WTC11 (cell line): ENCODE results near the gene ACSBG1. TPM values are rescaled to one million over a fixed set of nuclear protein-coding genes. Genes with fewer than 3 reads are reported as not detected.

ENCODE experiments used
- ATAC-seq: fragments of 200-7000 bp; cut with Tn5 transposase; 2 replicates; pipeline ENCODE4 v1.10.0; 2021; ENCODE audit warnings: mild to moderate bottlenecking, moderate library complexity
- CTCF ChIA-PET: fragments of 300-600 bp; sonication (Branson Sonifier 250); formaldehyde crosslinking; loops from one replicate; lab custom pipeline; 2021; ENCODE audit warnings: antibody characterized with exemption; lab: Charles Lee
- POLR2A ChIA-PET: fragments of 350-600 bp; sonication (Branson Sonifier 250); formaldehyde crosslinking; loops from one replicate; lab custom pipeline; 2021; ENCODE audit warnings: antibody characterized with exemption; lab: Charles Lee
- DNase-seq: peaks from one replicate; pipeline ENCODE4 v3.0.0; 2021; ENCODE audit warnings: low spot score
- H3K27ac Mint-ChIP-seq: 2 replicates; pipeline ENCODE4 v1.8.0; 2021; ENCODE audit warnings: mixed read lengths
- H3K27me3 Mint-ChIP-seq: 2 replicates; pipeline ENCODE4 v1.8.0; 2021; ENCODE audit warnings: low read depth, mild to moderate bottlenecking, moderate library complexity, mixed read lengths
- H3K36me3 Mint-ChIP-seq: 2 replicates; pipeline ENCODE4 v1.8.0; 2021; ENCODE audit warnings: mixed read lengths
- H3K4me1 Mint-ChIP-seq: 2 replicates; pipeline ENCODE4 v1.8.0; 2022; ENCODE audit warnings: mixed read lengths
- H3K4me3 Mint-ChIP-seq: 2 replicates; pipeline ENCODE4 v1.8.0; 2021; ENCODE audit warnings: mild to moderate bottlenecking, moderate library complexity, mixed read lengths
- H3K9me3 Mint-ChIP-seq: 2 replicates; pipeline ENCODE4 v1.8.0; 2021; ENCODE audit warnings: mixed read lengths
- ATF1 ChIP-seq: sonication (generic); formaldehyde crosslinking; IDR thresholded peaks from 2 replicates; pipeline ENCODE4 v1.8.1; 2023; ENCODE audit warnings: mild to moderate bottlenecking, moderate library complexity, missing genetic modification reagents
- CBFB ChIP-seq: sonication (generic); formaldehyde crosslinking; IDR thresholded peaks from 2 replicates; pipeline ENCODE4 v1.8.1; 2022; ENCODE audit warnings: mild to moderate bottlenecking, low read depth, missing genetic modification reagents
- CREB1 ChIP-seq: sonication (generic); formaldehyde crosslinking; IDR thresholded peaks from 2 replicates; pipeline ENCODE4 v1.8.0; 2023; ENCODE audit warnings: mild to moderate bottlenecking, missing genetic modification reagents
- ELF4 ChIP-seq: sonication (generic); formaldehyde crosslinking; IDR thresholded peaks from 2 replicates; pipeline ENCODE4 v1.8.1; 2022; ENCODE audit warnings: low read depth, mild to moderate bottlenecking, moderate library complexity, missing genetic modification reagents
- EMX1 ChIP-seq: fragments of 250-450 bp; sonication (Bioruptor Pico); IDR thresholded peaks from 2 replicates; pipeline ENCODE4 v1.8.0; 2021; ENCODE audit warnings: mild to moderate bottlenecking
- FOXK1 ChIP-seq: sonication (generic); formaldehyde crosslinking; IDR thresholded peaks from 2 replicates; pipeline ENCODE4 v1.8.0; 2022; ENCODE audit warnings: mild to moderate bottlenecking, moderate library complexity, missing genetic modification reagents
- JAZF1 ChIP-seq: fragments of 250-450 bp; sonication (Bioruptor Pico); IDR thresholded peaks from 2 replicates; pipeline ENCODE4 v1.9.0; 2021; ENCODE audit warnings: moderate library complexity, mild to moderate bottlenecking, inconsistent platforms
- JUN ChIP-seq: sonication (generic); formaldehyde crosslinking; IDR thresholded peaks from 2 replicates; pipeline ENCODE4 v1.8.0; 2023; ENCODE audit warnings: mild to moderate bottlenecking, missing genetic modification reagents
- MXD4 ChIP-seq: fragments of 250-450 bp; sonication (Bioruptor Pico); IDR thresholded peaks from 2 replicates; pipeline ENCODE4 v1.8.0; 2021; ENCODE audit warnings: mild to moderate bottlenecking, moderate library complexity, borderline replicate concordance
- NFE2L1 ChIP-seq: sonication (generic); formaldehyde crosslinking; IDR thresholded peaks from 2 replicates; pipeline ENCODE4 v1.8.1; 2023; ENCODE audit warnings: missing genetic modification reagents
- NR2C2 ChIP-seq: sonication (generic); formaldehyde crosslinking; IDR thresholded peaks from 2 replicates; pipeline ENCODE4 v1.8.0; 2022; ENCODE audit warnings: mild to moderate bottlenecking, missing genetic modification reagents
- PREB ChIP-seq: sonication (generic); formaldehyde crosslinking; IDR thresholded peaks from 2 replicates; pipeline ENCODE4 v1.8.1; 2022; ENCODE audit warnings: mild to moderate bottlenecking, missing genetic modification reagents, moderate library complexity, borderline replicate concordance
- PRRX2 ChIP-seq: fragments of 250-450 bp; sonication (Bioruptor Pico); IDR thresholded peaks from 2 replicates; pipeline ENCODE4 v1.8.0; 2021; ENCODE audit warnings: mild to moderate bottlenecking
- TCF7 ChIP-seq: sonication (generic); formaldehyde crosslinking; IDR thresholded peaks from 2 replicates; pipeline ENCODE4 v1.8.0; 2022; ENCODE audit warnings: mild to moderate bottlenecking, low read depth, missing genetic modification reagents, moderate library complexity
- TEAD1 ChIP-seq: sonication (generic); formaldehyde crosslinking; IDR thresholded peaks from 2 replicates; pipeline ENCODE4 v1.8.0; 2022; ENCODE audit warnings: mild to moderate bottlenecking, missing genetic modification reagents
- TEAD4 ChIP-seq: sonication (generic); formaldehyde crosslinking; IDR thresholded peaks from 2 replicates; pipeline ENCODE4 v1.8.0; 2022; ENCODE audit warnings: mild to moderate bottlenecking, missing genetic modification reagents
- TP53 ChIP-seq: sonication (generic); formaldehyde crosslinking; IDR thresholded peaks from 2 replicates; pipeline ENCODE4 v1.8.1; 2023; ENCODE audit warnings: mild to moderate bottlenecking, missing genetic modification reagents
- ZNF121 ChIP-seq: sonication (generic); formaldehyde crosslinking; IDR thresholded peaks from 2 replicates; pipeline ENCODE4 v1.8.0; 2023; ENCODE audit warnings: missing genetic modification reagents
- ZNF219 ChIP-seq: sonication (generic); formaldehyde crosslinking; IDR thresholded peaks from 2 replicates; pipeline ENCODE4 v1.8.0; 2023; ENCODE audit warnings: missing genetic modification reagents, mild to moderate bottlenecking, borderline replicate concordance
- ZNF263 ChIP-seq: sonication (generic); formaldehyde crosslinking; IDR thresholded peaks from 2 replicates; pipeline ENCODE4 v1.8.1; 2022; ENCODE audit warnings: low read depth, mild to moderate bottlenecking, moderate library complexity, missing genetic modification reagents
- ZNF396 ChIP-seq: fragments of 250-450 bp; sonication (Bioruptor Pico); IDR thresholded peaks from 2 replicates; pipeline ENCODE4 v1.8.0; 2021; ENCODE audit warnings: mild to moderate bottlenecking, moderate library complexity, borderline replicate concordance
- ZNF416 ChIP-seq: fragments of 250-450 bp; sonication (Bioruptor Pico); IDR thresholded peaks from 2 replicates; pipeline ENCODE4 v1.9.0; 2021; ENCODE audit warnings: mild to moderate bottlenecking, inconsistent platforms
- ZSCAN18 ChIP-seq: fragments of 250-450 bp; sonication (Bioruptor Pico); IDR thresholded peaks from 2 replicates; pipeline ENCODE4 v2.1.2; 2022; ENCODE audit warnings: mild to moderate bottlenecking, moderate library complexity
- total RNA-seq: library from RNA; stranded (reverse); gene quantifications from 3 replicates; pipeline ENCODE4 v1.2.3, GENCODE V29; 2021
- TF ChIP-seq, protein P1 (sequence below): sonication (generic); formaldehyde crosslinking; IDR thresholded peaks from 2 replicates; pipeline ENCODE4 v1.8.0; 2022; ENCODE audit warnings: mild to moderate bottlenecking, missing genetic modification reagents
- TF ChIP-seq, protein P2 (sequence below): sonication (generic); formaldehyde crosslinking; IDR thresholded peaks from 2 replicates; pipeline ENCODE4 v1.8.1; 2022; ENCODE audit warnings: low read depth, mild to moderate bottlenecking, moderate library complexity, missing genetic modification reagents, borderline replicate concordance
- TF ChIP-seq, protein P3 (sequence below): sonication (generic); formaldehyde crosslinking; conservative IDR thresholded peaks from 2 replicates; pipeline ENCODE4 v1.8.1; 2022; ENCODE audit warnings: mild to moderate bottlenecking, missing genetic modification reagents
- TF ChIP-seq, protein P4 (sequence below): sonication (generic); formaldehyde crosslinking; IDR thresholded peaks from 2 replicates; pipeline ENCODE4 v1.8.0; 2022; ENCODE audit warnings: mild to moderate bottlenecking, missing genetic modification reagents
- TF ChIP-seq, protein P5 (sequence below): fragments of 250-450 bp; sonication (Bioruptor Pico); IDR thresholded peaks from 2 replicates; pipeline ENCODE4 v1.9.0; 2021; ENCODE audit warnings: moderate library complexity, mild to moderate bottlenecking, inconsistent platforms, borderline replicate concordance

The ACSBG1 gene
- total RNA-seq, 1 experiment from 2014 or later: 5.8 TPM

DNA sequence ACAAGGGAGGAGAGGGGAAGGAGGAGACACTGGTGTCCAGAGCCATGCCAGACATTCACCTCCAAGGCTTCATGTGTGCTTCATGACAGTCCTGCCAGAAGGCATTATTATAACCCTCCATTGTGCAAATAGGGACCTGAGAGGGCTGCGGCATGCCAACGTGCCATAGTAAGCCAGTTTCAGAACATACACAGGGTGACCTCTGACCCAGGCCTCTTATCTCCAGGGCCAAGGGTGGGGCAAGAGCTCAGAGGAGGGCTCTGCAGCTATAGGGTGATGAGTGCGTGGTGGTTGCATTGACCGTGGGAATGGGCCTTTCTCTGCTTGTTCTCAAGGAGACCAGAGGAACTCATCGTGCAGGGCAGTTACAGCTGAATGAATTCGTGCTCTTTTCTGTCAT is 9.7 kb upstream of the ACSBG1 start (continued):
- TF ChIP-seq NR2C2 (CRISPR knock-in tag) (no peak), ZNF396 (CRISPR knock-in tag) (no peak), ZSCAN18 (CRISPR knock-in tag) (no peak), TEAD4 (no peak), NFE2L1 (no peak), ZNF219 (no peak), JAZF1 (CRISPR knock-in tag) (no peak)
- TF ChIP-seq, protein P1, sequence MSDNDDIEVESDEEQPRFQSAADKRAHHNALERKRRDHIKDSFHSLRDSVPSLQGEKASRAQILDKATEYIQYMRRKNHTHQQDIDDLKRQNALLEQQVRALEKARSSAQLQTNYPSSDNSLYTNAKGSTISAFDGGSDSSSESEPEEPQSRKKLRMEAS: no peak

- DNase-seq (peak; percentile 66), ATAC-seq (peak; percentile 83)
- H3K9me3 Mint-ChIP-seq: peaks cover 13% of the 10 kb centered on the region
- H3K27ac Mint-ChIP-seq: peak overlapping the region; percentile 83; the same call in 1 of the 2 replicates
- H3K36me3 Mint-ChIP-seq: peaks cover 5% of the 10 kb centered on the region
- CTCF ChIA-PET: interaction anchor here (1.2 to 4.7 kb wide), 6 partner anchors 23 to 243 kb away, joined by 3 to 46 read pairs (median 7); partner anchors contain the start of gene CIB2
- H3K4me3 Mint-ChIP-seq: no peak overlapping the region
- H3K4me1 Mint-ChIP-seq: peaks cover 30% of the 10 kb centered on the region
- H3K27me3 Mint-ChIP-seq: peaks cover 3% of the 10 kb centered on the region
- TF ChIP-seq, protein P2, sequence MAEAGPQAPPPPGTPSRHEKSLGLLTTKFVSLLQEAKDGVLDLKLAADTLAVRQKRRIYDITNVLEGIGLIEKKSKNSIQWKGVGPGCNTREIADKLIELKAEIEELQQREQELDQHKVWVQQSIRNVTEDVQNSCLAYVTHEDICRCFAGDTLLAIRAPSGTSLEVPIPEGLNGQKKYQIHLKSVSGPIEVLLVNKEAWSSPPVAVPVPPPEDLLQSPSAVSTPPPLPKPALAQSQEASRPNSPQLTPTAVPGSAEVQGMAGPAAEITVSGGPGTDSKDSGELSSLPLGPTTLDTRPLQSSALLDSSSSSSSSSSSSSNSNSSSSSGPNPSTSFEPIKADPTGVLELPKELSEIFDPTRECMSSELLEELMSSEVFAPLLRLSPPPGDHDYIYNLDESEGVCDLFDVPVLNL (CRISPR knock-in tag): no peak
- TF ChIP-seq ZNF121 (CRISPR knock-in tag) (peak; percentile 88; the same call in 1 of the 2 replicates), ELF4 (CRISPR knock-in tag) (no peak)
- TF ChIP-seq, all 79 proteins: peak for 1
- POLR2A ChIA-PET: no interaction called here
These were observed 9.2 kb upstream of the ACSBG1 start for GRCh38 chr15:78243491-78243941.

GRCh38 chr15:78243058-78243457 is 8.7 kb upstream of the ACSBG1 start:
- ChIA-PET CTCF (interaction anchor here (0.6 to 4.7 kb wide), 15 partner anchors 8 to 343 kb away, joined by 3 to 46 read pairs (median 4); partner anchors contain the start of genes CIB2 and SKIC8), POLR2A (interaction anchor here (0.7 kb wide), 1 partner anchor 323 kb away, joined by 4 read pairs; no protein-coding TSS in a partner anchor)
- peaks cover 13% of the 10 kb centered on the region for H3K9me3 Mint-ChIP-seq
- H3K36me3 Mint-ChIP-seq: peaks cover 5% of the 10 kb centered on the region
- peaks cover 30% of the 10 kb centered on the region for H3K4me1 Mint-ChIP-seq
- DNase-seq: no peak
- ATAC-seq: peak; percentile 1; the same call in 1 of the 2 replicates
- H3K27me3 Mint-ChIP-seq: peaks cover 3% of the 10 kb centered on the region
- no peak for TF ChIP-seq ZSCAN18 (CRISPR knock-in tag)
- no peak for TF ChIP-seq TCF7 (CRISPR knock-in tag)
- no peak for TF ChIP-seq TP53 (CRISPR knock-in tag)
- TF ChIP-seq TEAD1 (CRISPR knock-in tag): no peak
- no peak for TF ChIP-seq NR2C2 (CRISPR knock-in tag)
- TF ChIP-seq CBFB (CRISPR knock-in tag): no peak
- TF ChIP-seq PRRX2: no peak
- TF ChIP-seq, protein P3, sequence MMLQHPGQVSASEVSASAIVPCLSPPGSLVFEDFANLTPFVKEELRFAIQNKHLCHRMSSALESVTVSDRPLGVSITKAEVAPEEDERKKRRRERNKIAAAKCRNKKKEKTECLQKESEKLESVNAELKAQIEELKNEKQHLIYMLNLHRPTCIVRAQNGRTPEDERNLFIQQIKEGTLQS (CRISPR knock-in tag): no peak
- TF ChIP-seq ZNF416: no peak
- no peak for TF ChIP-seq PREB (CRISPR knock-in tag)
- no peak for TF ChIP-seq FOXK1
- TF ChIP-seq ATF1 (CRISPR knock-in tag): no peak
- TF ChIP-seq, protein P4, sequence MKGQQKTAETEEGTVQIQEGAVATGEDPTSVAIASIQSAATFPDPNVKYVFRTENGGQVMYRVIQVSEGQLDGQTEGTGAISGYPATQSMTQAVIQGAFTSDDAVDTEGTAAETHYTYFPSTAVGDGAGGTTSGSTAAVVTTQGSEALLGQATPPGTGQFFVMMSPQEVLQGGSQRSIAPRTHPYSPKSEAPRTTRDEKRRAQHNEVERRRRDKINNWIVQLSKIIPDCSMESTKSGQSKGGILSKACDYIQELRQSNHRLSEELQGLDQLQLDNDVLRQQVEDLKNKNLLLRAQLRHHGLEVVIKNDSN: no peak
- TF ChIP-seq MXD4 (CRISPR knock-in tag): no peak
- no peak for TF ChIP-seq EMX1 (CRISPR knock-in tag)
- no peak for TF ChIP-seq JUN (CRISPR knock-in tag)
- TF ChIP-seq, protein P5, sequence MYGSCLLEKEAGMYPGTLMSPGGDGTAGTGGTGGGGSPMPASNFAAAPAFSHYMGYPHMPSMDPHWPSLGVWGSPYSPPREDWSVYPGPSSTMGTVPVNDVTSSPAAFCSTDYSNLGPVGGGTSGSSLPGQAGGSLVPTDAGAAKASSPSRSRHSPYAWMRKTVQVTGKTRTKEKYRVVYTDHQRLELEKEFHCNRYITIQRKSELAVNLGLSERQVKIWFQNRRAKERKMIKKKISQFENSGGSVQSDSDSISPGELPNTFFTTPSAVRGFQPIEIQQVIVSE: no peak
- TF ChIP-seq ZNF263 (CRISPR knock-in tag): no peak
- TF ChIP-seq CREB1 (CRISPR knock-in tag): no peak
- H3K4me3 Mint-ChIP-seq: no peak overlapping the region
- H3K27ac Mint-ChIP-seq: peak overlapping the region; percentile 83
